ENCODE results near the gene RFX3. TPM values are rescaled to one million over a fixed set of nuclear protein-coding genes. Genes with fewer than 3 reads are reported as not detected.

The RFX3 gene
- total and polyA plus RNA-seq, 2 of the 13 experiments (the other 11 are each of a cell fraction or from before 2014, with no cell fraction given): 2.7 to 5.3 TPM

DNA sequence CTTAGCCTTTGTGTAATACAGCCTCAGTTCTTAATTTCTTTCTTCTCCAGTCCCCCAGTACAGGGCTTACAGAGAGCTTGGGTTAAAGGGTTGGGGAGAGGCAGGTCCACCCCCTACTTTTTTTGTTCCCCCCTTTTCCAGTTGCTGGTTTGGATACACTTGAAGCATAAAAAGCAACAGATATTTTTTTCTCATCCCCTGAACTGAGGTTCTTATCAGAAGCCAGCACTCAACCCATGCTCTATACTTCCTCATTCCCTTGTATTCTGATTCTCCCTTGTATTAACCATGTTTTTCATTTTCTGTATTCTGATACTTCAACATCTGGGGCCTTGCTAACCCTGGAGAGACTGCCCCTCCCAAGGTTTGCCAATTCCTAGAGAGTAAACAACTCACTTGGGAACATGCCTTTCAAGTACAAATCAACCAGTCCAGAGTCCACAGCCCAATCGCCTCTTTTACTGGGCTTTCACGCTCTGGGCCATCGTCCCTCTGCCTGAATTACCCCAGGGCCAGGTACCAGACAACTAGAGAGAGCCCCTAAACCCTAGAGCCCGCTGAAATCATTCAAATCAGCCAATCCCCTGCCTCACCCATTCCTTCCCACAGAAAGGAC lies 348.5 kb downstream of the RFX3 start (continued):
- TF ChIP-seq, protein P1, sequence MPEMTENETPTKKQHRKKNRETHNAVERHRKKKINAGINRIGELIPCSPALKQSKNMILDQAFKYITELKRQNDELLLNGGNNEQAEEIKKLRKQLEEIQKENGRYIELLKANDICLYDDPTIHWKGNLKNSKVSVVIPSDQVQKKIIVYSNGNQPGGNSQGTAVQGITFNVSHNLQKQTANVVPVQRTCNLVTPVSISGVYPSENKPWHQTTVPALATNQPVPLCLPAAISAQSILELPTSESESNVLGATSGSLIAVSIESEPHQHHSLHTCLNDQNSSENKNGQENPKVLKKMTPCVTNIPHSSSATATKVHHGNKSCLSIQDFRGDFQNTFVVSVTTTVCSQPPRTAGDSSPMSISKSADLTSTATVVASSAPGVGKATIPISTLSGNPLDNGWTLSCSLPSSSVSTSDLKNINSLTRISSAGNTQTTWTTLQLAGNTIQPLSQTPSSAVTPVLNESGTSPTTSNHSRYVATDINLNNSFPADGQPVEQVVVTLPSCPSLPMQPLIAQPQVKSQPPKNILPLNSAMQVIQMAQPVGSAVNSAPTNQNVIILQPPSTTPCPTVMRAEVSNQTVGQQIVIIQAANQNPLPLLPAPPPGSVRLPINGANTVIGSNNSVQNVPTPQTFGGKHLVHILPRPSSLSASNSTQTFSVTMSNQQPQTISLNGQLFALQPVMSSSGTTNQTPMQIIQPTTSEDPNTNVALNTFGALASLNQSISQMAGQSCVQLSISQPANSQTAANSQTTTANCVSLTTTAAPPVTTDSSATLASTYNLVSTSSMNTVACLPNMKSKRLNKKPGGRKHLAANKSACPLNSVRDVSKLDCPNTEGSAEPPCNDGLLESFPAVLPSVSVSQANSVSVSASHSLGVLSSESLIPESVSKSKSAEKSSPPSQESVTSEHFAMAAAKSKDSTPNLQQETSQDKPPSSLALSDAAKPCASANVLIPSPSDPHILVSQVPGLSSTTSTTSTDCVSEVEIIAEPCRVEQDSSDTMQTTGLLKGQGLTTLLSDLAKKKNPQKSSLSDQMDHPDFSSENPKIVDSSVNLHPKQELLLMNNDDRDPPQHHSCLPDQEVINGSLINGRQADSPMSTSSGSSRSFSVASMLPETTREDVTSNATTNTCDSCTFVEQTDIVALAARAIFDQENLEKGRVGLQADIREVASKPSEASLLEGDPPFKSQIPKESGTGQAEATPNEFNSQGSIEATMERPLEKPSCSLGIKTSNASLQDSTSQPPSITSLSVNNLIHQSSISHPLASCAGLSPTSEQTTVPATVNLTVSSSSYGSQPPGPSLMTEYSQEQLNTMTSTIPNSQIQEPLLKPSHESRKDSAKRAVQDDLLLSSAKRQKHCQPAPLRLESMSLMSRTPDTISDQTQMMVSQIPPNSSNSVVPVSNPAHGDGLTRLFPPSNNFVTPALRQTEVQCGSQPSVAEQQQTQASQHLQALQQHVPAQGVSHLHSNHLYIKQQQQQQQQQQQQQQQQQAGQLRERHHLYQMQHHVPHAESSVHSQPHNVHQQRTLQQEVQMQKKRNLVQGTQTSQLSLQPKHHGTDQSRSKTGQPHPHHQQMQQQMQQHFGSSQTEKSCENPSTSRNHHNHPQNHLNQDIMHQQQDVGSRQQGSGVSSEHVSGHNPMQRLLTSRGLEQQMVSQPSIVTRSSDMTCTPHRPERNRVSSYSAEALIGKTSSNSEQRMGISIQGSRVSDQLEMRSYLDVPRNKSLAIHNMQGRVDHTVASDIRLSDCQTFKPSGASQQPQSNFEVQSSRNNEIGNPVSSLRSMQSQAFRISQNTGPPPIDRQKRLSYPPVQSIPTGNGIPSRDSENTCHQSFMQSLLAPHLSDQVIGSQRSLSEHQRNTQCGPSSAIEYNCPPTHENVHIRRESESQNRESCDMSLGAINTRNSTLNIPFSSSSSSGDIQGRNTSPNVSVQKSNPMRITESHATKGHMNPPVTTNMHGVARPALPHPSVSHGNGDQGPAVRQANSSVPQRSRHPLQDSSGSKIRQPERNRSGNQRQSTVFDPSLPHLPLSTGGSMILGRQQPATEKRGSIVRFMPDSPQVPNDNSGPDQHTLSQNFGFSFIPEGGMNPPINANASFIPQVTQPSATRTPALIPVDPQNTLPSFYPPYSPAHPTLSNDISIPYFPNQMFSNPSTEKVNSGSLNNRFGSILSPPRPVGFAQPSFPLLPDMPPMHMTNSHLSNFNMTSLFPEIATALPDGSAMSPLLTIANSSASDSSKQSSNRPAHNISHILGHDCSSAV (CRISPR knock-in tag; IDR thresholded peaks at IDR 0.05; ENCODE audit: borderline replicate concordance): no peak
- TF ChIP-seq TAF15 (IDR thresholded peaks at IDR 0.05; ENCODE audit: low read depth, low read length, poor library complexity, severe bottlenecking) (no peak), MIER3 (CRISPR knock-in tag; IDR thresholded peaks at IDR 0.05; ENCODE audit: borderline replicate concordance) (no peak), DR1 (CRISPR knock-in tag; IDR thresholded peaks at IDR 0.05) (no peak)
- TF ChIP-seq, protein P2, sequence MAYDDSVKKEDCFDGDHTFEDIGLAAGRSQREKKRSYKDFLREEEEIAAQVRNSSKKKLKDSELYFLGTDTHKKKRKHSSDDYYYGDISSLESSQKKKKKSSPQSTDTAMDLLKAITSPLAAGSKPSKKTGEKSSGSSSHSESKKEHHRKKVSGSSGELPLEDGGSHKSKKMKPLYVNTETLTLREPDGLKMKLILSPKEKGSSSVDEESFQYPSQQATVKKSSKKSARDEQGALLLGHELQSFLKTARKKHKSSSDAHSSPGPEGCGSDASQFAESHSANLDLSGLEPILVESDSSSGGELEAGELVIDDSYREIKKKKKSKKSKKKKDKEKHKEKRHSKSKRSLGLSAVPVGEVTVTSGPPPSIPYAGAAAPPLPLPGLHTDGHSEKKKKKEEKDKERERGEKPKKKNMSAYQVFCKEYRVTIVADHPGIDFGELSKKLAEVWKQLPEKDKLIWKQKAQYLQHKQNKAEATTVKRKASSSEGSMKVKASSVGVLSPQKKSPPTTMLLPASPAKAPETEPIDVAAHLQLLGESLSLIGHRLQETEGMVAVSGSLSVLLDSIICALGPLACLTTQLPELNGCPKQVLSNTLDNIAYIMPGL (CRISPR knock-in tag; IDR thresholded peaks at IDR 0.05; ENCODE audit: borderline replicate concordance in 1 of 2, low read depth in 1 of 2): no peak
- TF ChIP-seq, protein P3, sequence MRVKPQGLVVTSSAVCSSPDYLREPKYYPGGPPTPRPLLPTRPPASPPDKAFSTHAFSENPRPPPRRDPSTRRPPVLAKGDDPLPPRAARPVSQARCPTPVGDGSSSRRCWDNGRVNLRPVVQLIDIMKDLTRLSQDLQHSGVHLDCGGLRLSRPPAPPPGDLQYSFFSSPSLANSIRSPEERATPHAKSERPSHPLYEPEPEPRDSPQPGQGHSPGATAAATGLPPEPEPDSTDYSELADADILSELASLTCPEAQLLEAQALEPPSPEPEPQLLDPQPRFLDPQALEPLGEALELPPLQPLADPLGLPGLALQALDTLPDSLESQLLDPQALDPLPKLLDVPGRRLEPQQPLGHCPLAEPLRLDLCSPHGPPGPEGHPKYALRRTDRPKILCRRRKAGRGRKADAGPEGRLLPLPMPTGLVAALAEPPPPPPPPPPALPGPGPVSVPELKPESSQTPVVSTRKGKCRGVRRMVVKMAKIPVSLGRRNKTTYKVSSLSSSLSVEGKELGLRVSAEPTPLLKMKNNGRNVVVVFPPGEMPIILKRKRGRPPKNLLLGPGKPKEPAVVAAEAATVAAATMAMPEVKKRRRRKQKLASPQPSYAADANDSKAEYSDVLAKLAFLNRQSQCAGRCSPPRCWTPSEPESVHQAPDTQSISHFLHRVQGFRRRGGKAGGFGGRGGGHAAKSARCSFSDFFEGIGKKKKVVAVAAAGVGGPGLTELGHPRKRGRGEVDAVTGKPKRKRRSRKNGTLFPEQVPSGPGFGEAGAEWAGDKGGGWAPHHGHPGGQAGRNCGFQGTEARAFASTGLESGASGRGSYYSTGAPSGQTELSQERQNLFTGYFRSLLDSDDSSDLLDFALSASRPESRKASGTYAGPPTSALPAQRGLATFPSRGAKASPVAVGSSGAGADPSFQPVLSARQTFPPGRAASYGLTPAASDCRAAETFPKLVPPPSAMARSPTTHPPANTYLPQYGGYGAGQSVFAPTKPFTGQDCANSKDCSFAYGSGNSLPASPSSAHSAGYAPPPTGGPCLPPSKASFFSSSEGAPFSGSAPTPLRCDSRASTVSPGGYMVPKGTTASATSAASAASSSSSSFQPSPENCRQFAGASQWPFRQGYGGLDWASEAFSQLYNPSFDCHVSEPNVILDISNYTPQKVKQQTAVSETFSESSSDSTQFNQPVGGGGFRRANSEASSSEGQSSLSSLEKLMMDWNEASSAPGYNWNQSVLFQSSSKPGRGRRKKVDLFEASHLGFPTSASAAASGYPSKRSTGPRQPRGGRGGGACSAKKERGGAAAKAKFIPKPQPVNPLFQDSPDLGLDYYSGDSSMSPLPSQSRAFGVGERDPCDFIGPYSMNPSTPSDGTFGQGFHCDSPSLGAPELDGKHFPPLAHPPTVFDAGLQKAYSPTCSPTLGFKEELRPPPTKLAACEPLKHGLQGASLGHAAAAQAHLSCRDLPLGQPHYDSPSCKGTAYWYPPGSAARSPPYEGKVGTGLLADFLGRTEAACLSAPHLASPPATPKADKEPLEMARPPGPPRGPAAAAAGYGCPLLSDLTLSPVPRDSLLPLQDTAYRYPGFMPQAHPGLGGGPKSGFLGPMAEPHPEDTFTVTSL (CRISPR knock-in tag; IDR thresholded peaks at IDR 0.05; ENCODE audit: borderline replicate concordance): peak; percentile 96
- TF ChIP-seq, protein P4, sequence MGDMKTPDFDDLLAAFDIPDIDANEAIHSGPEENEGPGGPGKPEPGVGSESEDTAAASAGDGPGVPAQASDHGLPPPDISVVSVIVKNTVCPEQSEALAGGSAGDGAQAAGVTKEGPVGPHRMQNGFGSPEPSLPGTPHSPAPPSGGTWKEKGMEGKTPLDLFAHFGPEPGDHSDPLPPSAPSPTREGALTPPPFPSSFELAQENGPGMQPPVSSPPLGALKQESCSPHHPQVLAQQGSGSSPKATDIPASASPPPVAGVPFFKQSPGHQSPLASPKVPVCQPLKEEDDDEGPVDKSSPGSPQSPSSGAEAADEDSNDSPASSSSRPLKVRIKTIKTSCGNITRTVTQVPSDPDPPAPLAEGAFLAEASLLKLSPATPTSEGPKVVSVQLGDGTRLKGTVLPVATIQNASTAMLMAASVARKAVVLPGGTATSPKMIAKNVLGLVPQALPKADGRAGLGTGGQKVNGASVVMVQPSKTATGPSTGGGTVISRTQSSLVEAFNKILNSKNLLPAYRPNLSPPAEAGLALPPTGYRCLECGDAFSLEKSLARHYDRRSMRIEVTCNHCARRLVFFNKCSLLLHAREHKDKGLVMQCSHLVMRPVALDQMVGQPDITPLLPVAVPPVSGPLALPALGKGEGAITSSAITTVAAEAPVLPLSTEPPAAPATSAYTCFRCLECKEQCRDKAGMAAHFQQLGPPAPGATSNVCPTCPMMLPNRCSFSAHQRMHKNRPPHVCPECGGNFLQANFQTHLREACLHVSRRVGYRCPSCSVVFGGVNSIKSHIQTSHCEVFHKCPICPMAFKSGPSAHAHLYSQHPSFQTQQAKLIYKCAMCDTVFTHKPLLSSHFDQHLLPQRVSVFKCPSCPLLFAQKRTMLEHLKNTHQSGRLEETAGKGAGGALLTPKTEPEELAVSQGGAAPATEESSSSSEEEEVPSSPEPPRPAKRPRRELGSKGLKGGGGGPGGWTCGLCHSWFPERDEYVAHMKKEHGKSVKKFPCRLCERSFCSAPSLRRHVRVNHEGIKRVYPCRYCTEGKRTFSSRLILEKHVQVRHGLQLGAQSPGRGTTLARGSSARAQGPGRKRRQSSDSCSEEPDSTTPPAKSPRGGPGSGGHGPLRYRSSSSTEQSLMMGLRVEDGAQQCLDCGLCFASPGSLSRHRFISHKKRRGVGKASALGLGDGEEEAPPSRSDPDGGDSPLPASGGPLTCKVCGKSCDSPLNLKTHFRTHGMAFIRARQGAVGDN (CRISPR knock-in tag; IDR thresholded peaks at IDR 0.05): no peak

Measured in HepG2 (cell line).